Measurements from ENCODE around the gene HYCC1. TPM values are rescaled to one million over a fixed set of nuclear protein-coding genes. Genes with fewer than 3 reads are reported as not detected.

Gene HYCC1
- total RNA-seq, 1 donor = 69.1 TPM

GRCh38 chr7:23014681-23015080 is 751 bp upstream of the HYCC1 start:
- DNase-seq (ENCODE audit: low read depth) = no peak
- H3K4me3 ChIP-seq (ENCODE audit: low read depth, low read length) = no peak overlapping the region
- TF ChIP-seq CTCF (IDR thresholded peaks at IDR 0.05; ENCODE audit: insufficient read depth, low read depth, low read length) = no peak

GRCh38 chr7:23012908-23013714 is 819 bp downstream of the HYCC1 start:
- peak overlapping the region; percentile 94 for H3K4me3 ChIP-seq (ENCODE audit: low read depth, low read length)
- no peak for DNase-seq (ENCODE audit: low read depth)
- TF ChIP-seq CTCF (IDR thresholded peaks at IDR 0.05; ENCODE audit: insufficient read depth, low read depth, low read length) = no peak

GRCh38 chr7:23012186-23012585 is 1.7 kb downstream of the HYCC1 start:
- TF ChIP-seq CTCF (IDR thresholded peaks at IDR 0.05; ENCODE audit: insufficient read depth, low read depth, low read length) = no peak
- DNase-seq (ENCODE audit: low read depth) = no peak
- peak overlapping the region; percentile 94 for H3K4me3 ChIP-seq (ENCODE audit: low read depth, low read length)

GRCh38 chr7:23011222-23011924 is 2.6 kb downstream of the HYCC1 start:
- no peak for DNase-seq (ENCODE audit: low read depth)
- H3K4me3 ChIP-seq (ENCODE audit: low read depth, low read length) = no peak overlapping the region
- TF ChIP-seq CTCF (IDR thresholded peaks at IDR 0.05; ENCODE audit: insufficient read depth, low read depth, low read length) = no peak

GRCh38 chr7:23009303-23009702 is 4.6 kb downstream of the HYCC1 start:
- no peak for TF ChIP-seq CTCF (IDR thresholded peaks at IDR 0.05; ENCODE audit: insufficient read depth, low read depth, low read length)
- no peak for DNase-seq (ENCODE audit: low read depth)
- H3K4me3 ChIP-seq (ENCODE audit: low read depth, low read length) = no peak overlapping the region

- no peak overlapping the region for H3K4me3 ChIP-seq (ENCODE audit: low read depth, low read length)
- no peak for DNase-seq (ENCODE audit: low read depth)
- TF ChIP-seq CTCF (IDR thresholded peaks at IDR 0.05; ENCODE audit: insufficient read depth, low read depth, low read length) = no peak
Measured at GRCh38 chr7:23004247-23004520, 9.7 kb downstream of the HYCC1 start.
